ENCODE results near the gene SLC10A7.

DNA sequence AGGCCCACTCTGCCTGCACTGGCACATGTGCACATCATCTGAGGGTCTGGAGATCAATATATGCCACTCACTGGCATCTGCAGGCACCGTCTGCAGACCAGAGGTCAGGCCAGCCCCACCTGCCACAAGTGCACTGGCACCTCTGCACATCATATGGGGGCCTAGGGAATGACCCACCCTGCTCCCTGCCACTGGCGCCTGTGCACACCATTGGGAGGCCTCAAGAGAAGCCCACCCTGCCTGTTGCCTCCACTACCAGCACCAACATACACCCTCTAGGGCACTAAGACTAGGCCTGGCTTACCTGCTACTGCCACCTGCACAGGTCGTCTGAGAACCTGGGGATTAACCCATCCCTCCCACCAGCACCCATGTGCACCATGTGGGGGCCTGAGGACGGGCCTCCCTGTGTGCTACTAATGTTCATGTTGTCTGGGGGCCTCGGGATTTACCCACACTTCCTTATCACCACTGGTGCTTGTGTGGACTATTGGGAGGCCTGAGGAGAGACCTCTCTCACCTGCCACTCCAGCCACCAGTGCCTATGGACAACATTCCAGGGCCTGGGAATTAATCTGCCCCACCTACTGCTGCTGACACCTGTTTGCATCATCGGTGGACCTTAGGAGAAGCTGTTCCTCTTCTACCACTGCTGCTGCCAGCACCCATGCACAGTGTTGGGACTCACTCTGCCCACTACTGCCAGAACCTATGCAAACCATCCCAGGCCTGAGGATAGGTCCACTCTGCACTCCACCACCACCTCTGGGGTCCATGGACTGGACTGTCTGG lies 193.7 kb downstream of the SLC10A7 start:
- TF ChIP-seq POLR2A (IDR thresholded peaks at IDR 0.05) = no peak
- TF ChIP-seq, protein P1, sequence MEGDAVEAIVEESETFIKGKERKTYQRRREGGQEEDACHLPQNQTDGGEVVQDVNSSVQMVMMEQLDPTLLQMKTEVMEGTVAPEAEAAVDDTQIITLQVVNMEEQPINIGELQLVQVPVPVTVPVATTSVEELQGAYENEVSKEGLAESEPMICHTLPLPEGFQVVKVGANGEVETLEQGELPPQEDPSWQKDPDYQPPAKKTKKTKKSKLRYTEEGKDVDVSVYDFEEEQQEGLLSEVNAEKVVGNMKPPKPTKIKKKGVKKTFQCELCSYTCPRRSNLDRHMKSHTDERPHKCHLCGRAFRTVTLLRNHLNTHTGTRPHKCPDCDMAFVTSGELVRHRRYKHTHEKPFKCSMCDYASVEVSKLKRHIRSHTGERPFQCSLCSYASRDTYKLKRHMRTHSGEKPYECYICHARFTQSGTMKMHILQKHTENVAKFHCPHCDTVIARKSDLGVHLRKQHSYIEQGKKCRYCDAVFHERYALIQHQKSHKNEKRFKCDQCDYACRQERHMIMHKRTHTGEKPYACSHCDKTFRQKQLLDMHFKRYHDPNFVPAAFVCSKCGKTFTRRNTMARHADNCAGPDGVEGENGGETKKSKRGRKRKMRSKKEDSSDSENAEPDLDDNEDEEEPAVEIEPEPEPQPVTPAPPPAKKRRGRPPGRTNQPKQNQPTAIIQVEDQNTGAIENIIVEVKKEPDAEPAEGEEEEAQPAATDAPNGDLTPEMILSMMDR (IDR thresholded peaks at IDR 0.05) = no peak
- no peak for TF ChIP-seq EP300 (IDR thresholded peaks at IDR 0.05)
- TF ChIP-seq POLR2AphosphoS5 (IDR thresholded peaks at IDR 0.05) = no peak
